ENCODE results near the gene MAPK10. TPM values are rescaled to one million over a fixed set of nuclear protein-coding genes. Genes with fewer than 3 reads are reported as not detected.

MAPK10 gene
- polyA plus RNA-seq, 3 donors: 0.36 TPM; not detected in 2

- no peak for DNase-seq
These were observed 15.7 kb downstream of the MAPK10 start for GRCh38 chr4:86344127-86344526.

GRCh38 chr4:86338989-86339388, 20.9 kb downstream of the MAPK10 start:
- no peak overlapping the region for H3K27ac Mint-ChIP-seq
- Histone ChIP-seq H3K27me3 (ENCODE audit: control insufficient read depth in 2 of 2, insufficient read depth in 2 of 2, low read length in 2 of 2) (no peaks in the 10 kb centered on the region), H3K79me2 (ENCODE audit: insufficient read depth, low read length) (no peaks in the 10 kb centered on the region), H3K4me1 (ENCODE audit: control insufficient read depth in 1 of 2, insufficient read depth in 2 of 2, low read length in 2 of 2) (no peaks in the 10 kb centered on the region), H2AFZ (ENCODE audit: insufficient read depth, low read depth, low read length, poor library complexity, severe bottlenecking) (no peak overlapping the region), H3K36me3 (replicated peaks in 1 of 2; ENCODE audit: control insufficient read depth in 1 of 2, insufficient read depth in 2 of 2, low read length in 2 of 2) (no peaks in the 10 kb centered on the region), H3K4me2 (replicated peaks; ENCODE audit: extremely low read depth, low read length, poor library complexity, severe bottlenecking) (no peak overlapping the region), H3K9me3 (replicated peaks in 1 of 2; ENCODE audit: control insufficient read depth in 1 of 2, insufficient read depth in 1 of 2, low read length in 2 of 2) (no peaks in the 10 kb centered on the region), H3K9ac (ENCODE audit: insufficient read depth, low read length, poor library complexity, severe bottlenecking) (no peak overlapping the region), H3K27ac (ENCODE audit: low read depth in 1 of 2, low read length in 2 of 2) (no peak overlapping the region), H3K4me3 (replicated peaks in 1 of 3; ENCODE audit: low read depth in 2 of 3, low read length in 3 of 3) (no peak overlapping the region), H4K20me1 (ENCODE audit: insufficient read depth, low read length) (no peaks in the 10 kb centered on the region)
- H3K4me1 Mint-ChIP-seq: no peaks in the 10 kb centered on the region
- DNase-seq: no peak
- intact Hi-C loops (cut with micrococcal nuclease): no loop called here
- peaks cover 1 to 11% (median 3%) of the 10 kb centered on the region in 7 donors for H3K9me3 Mint-ChIP-seq
- peaks cover 0 to 3% (median 2%) of the 10 kb centered on the region in 3 donors for H3K27me3 Mint-ChIP-seq (ENCODE audit: low read depth in 3 of 3)
- WGBS (ENCODE audit: insufficient coverage): no CpG with 5 or more reads among the region's 2 CpGs
- H3K4me3 Mint-ChIP-seq: no peak overlapping the region
- no peaks in the 10 kb centered on the region for H3K36me3 Mint-ChIP-seq
- TF ChIP-seq CTCF (IDR thresholded peaks at IDR 0.05): no peak

More at GRCh38 chr4:86344127-86344526, 15.7 kb downstream of the MAPK10 start:
- intact Hi-C loops (cut with micrococcal nuclease): no loop called here
- Mint-ChIP-seq H3K27ac (no peak overlapping the region), H3K4me1 (no peaks in the 10 kb centered on the region), H3K4me3 (no peak overlapping the region), H3K36me3 (no peaks in the 10 kb centered on the region), H3K27me3 (ENCODE audit: low read depth in 3 of 3) (peaks cover 0 to 5% (median 0%) of the 10 kb centered on the region in 3 donors), H3K9me3 (peaks cover 0 to 3% (median 2%) of the 10 kb centered on the region in 7 donors)
- Histone ChIP-seq H3K4me1 (ENCODE audit: control insufficient read depth in 1 of 2, insufficient read depth in 2 of 2, low read length in 2 of 2) (no peaks in the 10 kb centered on the region), H3K79me2 (ENCODE audit: insufficient read depth, low read length) (no peaks in the 10 kb centered on the region), H3K36me3 (replicated peaks in 1 of 2; ENCODE audit: control insufficient read depth in 1 of 2, insufficient read depth in 2 of 2, low read length in 2 of 2) (no peaks in the 10 kb centered on the region), H3K27ac (ENCODE audit: low read depth in 1 of 2, low read length in 2 of 2) (no peak overlapping the region), H3K27me3 (ENCODE audit: control insufficient read depth in 2 of 2, insufficient read depth in 2 of 2, low read length in 2 of 2) (no peaks in the 10 kb centered on the region), H4K20me1 (ENCODE audit: insufficient read depth, low read length) (no peaks in the 10 kb centered on the region), H3K4me2 (replicated peaks; ENCODE audit: extremely low read depth, low read length, poor library complexity, severe bottlenecking) (no peak overlapping the region), H3K4me3 (replicated peaks in 1 of 3; ENCODE audit: low read depth in 2 of 3, low read length in 3 of 3) (no peak overlapping the region), H3K9ac (ENCODE audit: insufficient read depth, low read length, poor library complexity, severe bottlenecking) (no peak overlapping the region), H2AFZ (ENCODE audit: insufficient read depth, low read depth, low read length, poor library complexity, severe bottlenecking) (no peak overlapping the region), H3K9me3 (replicated peaks in 1 of 2; ENCODE audit: control insufficient read depth in 1 of 2, insufficient read depth in 1 of 2, low read length in 2 of 2) (no peaks in the 10 kb centered on the region)
- 86% methylated on average over 1 of the region's 3 CpGs for WGBS (ENCODE audit: insufficient coverage)
- no peak for TF ChIP-seq CTCF (IDR thresholded peaks at IDR 0.05)
